ENCODE data around the gene IGHMBP2. TPM values are rescaled to one million over a fixed set of nuclear protein-coding genes. Genes with fewer than 3 reads are reported as not detected.

The IGHMBP2 gene
- polyA plus RNA-seq, 1 donor from 2014 or later: 9.5 TPM

DNA sequence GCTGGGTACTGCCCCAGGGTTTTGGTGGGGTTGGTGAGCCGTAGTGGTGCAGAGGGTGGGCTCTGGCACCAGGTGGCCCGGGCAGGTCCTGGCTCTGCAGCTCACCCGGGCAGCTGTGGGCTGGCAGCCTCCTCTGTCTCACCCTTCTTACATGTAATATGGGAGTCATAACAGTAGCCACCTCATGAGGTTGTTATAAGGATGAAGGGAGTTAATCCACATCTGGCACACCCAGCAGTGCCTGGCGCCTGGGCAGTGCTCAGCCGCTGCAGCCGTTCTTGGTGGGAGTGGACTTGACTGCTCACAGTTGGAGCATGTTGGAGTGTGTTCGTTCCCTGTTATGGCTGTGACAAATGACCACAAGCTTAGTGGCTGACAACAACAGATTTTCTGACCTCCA, 28.7 kb downstream of the IGHMBP2 start:
- H3K27ac ChIP-seq (ENCODE audit: low read length): no peak overlapping the region
- peaks cover 8% of the 10 kb centered on the region for H3K36me3 ChIP-seq (ENCODE audit: insufficient read depth, low read length)
- TF ChIP-seq RAD21 (conservative IDR thresholded peaks at IDR 0.05): no peak
- no peaks in the 10 kb centered on the region for H4K20me1 ChIP-seq (ENCODE audit: insufficient read depth)
- no peak overlapping the region for H3K4me2 ChIP-seq (ENCODE audit: low read length)
- no peaks in the 10 kb centered on the region for H3F3A ChIP-seq (ENCODE audit: insufficient read depth, low read length, poor library complexity, severe bottlenecking)
- H3K79me2 ChIP-seq (replicated peaks; ENCODE audit: insufficient read depth, low read length): no peaks in the 10 kb centered on the region
- no peak overlapping the region for H2AFZ ChIP-seq (ENCODE audit: low read depth, low read length)
- H3K9me3 ChIP-seq (ENCODE audit: low read length): no peaks in the 10 kb centered on the region
- H3K9me2 ChIP-seq (ENCODE audit: insufficient read depth, low read length): no peaks in the 10 kb centered on the region
- H3K9ac ChIP-seq (ENCODE audit: low read length): no peak overlapping the region
- H3K27me3 ChIP-seq (ENCODE audit: insufficient read depth, low read depth, low read length): no peaks in the 10 kb centered on the region
- H3K4me3 ChIP-seq (ENCODE audit: low read length): no peak overlapping the region

DNA sequence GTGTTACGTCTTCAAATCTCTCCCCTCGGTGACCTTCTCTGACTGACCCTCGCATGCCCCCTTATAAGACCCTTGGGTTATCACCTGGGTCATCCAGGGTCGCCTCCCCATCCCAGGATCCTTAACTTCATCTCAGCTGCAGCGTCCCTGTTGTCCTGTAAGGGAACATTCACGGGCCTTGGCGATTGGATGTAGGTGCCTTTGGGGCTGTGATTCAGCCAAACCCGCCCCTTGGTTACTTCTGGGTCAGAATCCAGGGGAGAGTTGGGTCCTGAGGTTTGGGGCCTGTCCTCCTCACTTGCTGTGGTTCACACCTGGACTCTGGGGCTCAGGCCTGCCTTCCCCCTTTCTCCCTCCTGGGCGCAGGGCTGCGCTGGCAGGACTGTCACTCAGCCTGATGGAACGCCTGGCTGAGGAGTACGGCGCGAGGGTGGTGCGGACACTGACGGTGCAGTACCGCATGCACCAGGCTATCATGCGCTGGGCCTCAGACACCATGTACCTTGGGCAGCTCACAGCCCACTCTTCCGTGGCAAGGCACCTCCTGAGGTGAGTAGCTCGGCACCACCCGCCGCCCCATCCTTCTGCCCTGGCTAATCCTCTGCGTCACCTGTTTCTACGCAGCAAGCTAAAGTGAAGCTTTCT, 29.4 kb downstream of the IGHMBP2 start:
- H3K9ac ChIP-seq (ENCODE audit: low read length): no peak overlapping the region
- peaks cover 4% of the 10 kb centered on the region for H3K36me3 ChIP-seq (ENCODE audit: insufficient read depth, low read length)
- H3K9me3 ChIP-seq (ENCODE audit: low read length): no peaks in the 10 kb centered on the region
- TF ChIP-seq EZH2 (IDR thresholded peaks at IDR 0.05; ENCODE audit: borderline replicate concordance, insufficient read depth, low read length, poor library complexity, severe bottlenecking) (no peak), RAD21 (conservative IDR thresholded peaks at IDR 0.05) (no peak), MXI1 (conservative IDR thresholded peaks at IDR 0.05; ENCODE audit: poor library complexity, severe bottlenecking) (no peak), TAF1 (IDR thresholded peaks at IDR 0.05; ENCODE audit: low read depth) (no peak), EP300 (conservative IDR thresholded peaks at IDR 0.05; ENCODE audit: poor library complexity, severe bottlenecking) (no peak), SMC3 (conservative IDR thresholded peaks at IDR 0.05; ENCODE audit: poor library complexity) (no peak), POLR2AphosphoS5 (IDR thresholded peaks at IDR 0.05) (no peak)
- TF ChIP-seq, protein P1, sequence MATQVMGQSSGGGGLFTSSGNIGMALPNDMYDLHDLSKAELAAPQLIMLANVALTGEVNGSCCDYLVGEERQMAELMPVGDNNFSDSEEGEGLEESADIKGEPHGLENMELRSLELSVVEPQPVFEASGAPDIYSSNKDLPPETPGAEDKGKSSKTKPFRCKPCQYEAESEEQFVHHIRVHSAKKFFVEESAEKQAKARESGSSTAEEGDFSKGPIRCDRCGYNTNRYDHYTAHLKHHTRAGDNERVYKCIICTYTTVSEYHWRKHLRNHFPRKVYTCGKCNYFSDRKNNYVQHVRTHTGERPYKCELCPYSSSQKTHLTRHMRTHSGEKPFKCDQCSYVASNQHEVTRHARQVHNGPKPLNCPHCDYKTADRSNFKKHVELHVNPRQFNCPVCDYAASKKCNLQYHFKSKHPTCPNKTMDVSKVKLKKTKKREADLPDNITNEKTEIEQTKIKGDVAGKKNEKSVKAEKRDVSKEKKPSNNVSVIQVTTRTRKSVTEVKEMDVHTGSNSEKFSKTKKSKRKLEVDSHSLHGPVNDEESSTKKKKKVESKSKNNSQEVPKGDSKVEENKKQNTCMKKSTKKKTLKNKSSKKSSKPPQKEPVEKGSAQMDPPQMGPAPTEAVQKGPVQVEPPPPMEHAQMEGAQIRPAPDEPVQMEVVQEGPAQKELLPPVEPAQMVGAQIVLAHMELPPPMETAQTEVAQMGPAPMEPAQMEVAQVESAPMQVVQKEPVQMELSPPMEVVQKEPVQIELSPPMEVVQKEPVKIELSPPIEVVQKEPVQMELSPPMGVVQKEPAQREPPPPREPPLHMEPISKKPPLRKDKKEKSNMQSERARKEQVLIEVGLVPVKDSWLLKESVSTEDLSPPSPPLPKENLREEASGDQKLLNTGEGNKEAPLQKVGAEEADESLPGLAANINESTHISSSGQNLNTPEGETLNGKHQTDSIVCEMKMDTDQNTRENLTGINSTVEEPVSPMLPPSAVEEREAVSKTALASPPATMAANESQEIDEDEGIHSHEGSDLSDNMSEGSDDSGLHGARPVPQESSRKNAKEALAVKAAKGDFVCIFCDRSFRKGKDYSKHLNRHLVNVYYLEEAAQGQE (IDR thresholded peaks at IDR 0.05; ENCODE audit: borderline replicate concordance): no peak
- TF ChIP-seq, protein P2, sequence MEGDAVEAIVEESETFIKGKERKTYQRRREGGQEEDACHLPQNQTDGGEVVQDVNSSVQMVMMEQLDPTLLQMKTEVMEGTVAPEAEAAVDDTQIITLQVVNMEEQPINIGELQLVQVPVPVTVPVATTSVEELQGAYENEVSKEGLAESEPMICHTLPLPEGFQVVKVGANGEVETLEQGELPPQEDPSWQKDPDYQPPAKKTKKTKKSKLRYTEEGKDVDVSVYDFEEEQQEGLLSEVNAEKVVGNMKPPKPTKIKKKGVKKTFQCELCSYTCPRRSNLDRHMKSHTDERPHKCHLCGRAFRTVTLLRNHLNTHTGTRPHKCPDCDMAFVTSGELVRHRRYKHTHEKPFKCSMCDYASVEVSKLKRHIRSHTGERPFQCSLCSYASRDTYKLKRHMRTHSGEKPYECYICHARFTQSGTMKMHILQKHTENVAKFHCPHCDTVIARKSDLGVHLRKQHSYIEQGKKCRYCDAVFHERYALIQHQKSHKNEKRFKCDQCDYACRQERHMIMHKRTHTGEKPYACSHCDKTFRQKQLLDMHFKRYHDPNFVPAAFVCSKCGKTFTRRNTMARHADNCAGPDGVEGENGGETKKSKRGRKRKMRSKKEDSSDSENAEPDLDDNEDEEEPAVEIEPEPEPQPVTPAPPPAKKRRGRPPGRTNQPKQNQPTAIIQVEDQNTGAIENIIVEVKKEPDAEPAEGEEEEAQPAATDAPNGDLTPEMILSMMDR (IDR thresholded peaks at IDR 0.05; ENCODE audit: poor library complexity, severe bottlenecking): no peak
- no peak overlapping the region for H3K27ac ChIP-seq (ENCODE audit: low read length)
- H3K4me2 ChIP-seq (ENCODE audit: low read length): no peak overlapping the region
- H4K20me1 ChIP-seq (ENCODE audit: insufficient read depth): no peaks in the 10 kb centered on the region
- H3K9me2 ChIP-seq (ENCODE audit: insufficient read depth, low read length): no peaks in the 10 kb centered on the region
- H3K79me2 ChIP-seq (replicated peaks; ENCODE audit: insufficient read depth, low read length): no peaks in the 10 kb centered on the region
- H3K27me3 ChIP-seq (ENCODE audit: insufficient read depth, low read depth, low read length): no peaks in the 10 kb centered on the region
- H3K4me3 ChIP-seq (ENCODE audit: low read length): no peak overlapping the region
- no peak overlapping the region for H2AFZ ChIP-seq (ENCODE audit: low read depth, low read length)
- no peaks in the 10 kb centered on the region for H3F3A ChIP-seq (ENCODE audit: insufficient read depth, low read length, poor library complexity, severe bottlenecking)

All from neural cell (in vitro differentiated cells).